ENCODE data around the gene RNPEPL1.

GRCh38 chr2:240598311-240598911 is 30.1 kb downstream of the RNPEPL1 start:
- no peak for TF ChIP-seq POLR2AphosphoS5 (IDR thresholded peaks at IDR 0.05; ENCODE audit: borderline replicate concordance, low read depth, low read length)
- TF ChIP-seq EZH2 (IDR thresholded peaks at IDR 0.05), result no peak
- no peak for TF ChIP-seq FOXP2 (optimal IDR thresholded peaks at IDR 0.05; ENCODE audit: control extremely low read depth, extremely low read length, insufficient read depth)

All from SK-N-MC (cell line).